GM12872 (cell line): Measurements from ENCODE around the gene ARHGEF28.

ENCODE experiments used
- CTCF ChIP-seq: IDR thresholded peaks from 3 replicates; pipeline ENCODE4 v1.5.1; 2011; ENCODE audit warnings: low read depth, mild to moderate bottlenecking, low read length, moderate library complexity; ENCODE audit not compliant: insufficient read depth

The ARHGEF28 gene

DNA sequence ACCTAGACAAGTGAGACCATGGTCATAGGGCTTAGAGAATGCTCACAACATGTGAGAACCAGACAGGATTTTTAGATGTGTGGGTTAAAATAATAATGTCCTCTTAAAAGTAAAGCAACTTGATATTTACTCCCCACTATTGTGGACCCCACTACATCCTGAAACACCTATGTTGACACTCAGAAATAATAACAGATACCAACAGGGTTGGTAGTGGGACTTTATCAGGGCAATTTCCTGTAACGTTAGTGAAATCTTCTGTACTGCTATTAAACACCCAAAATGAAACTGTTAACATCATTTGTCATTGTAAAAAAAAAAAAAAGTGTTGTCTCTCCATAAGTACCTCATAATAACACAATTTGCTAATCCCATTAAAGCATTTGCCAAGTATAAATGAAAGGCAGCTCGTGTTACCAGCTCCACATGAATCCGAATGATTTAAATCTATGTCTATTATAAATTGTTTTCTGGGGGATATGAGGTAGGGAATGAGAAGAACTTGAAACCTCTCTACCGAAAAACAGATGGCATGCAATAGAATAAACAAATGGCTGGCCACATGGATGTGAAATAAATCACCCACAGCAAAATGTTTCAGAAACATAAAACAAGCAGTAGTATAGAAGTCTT lies 285.9 kb downstream of the ARHGEF28 start:
- TF ChIP-seq CTCF = no peak

DNA sequence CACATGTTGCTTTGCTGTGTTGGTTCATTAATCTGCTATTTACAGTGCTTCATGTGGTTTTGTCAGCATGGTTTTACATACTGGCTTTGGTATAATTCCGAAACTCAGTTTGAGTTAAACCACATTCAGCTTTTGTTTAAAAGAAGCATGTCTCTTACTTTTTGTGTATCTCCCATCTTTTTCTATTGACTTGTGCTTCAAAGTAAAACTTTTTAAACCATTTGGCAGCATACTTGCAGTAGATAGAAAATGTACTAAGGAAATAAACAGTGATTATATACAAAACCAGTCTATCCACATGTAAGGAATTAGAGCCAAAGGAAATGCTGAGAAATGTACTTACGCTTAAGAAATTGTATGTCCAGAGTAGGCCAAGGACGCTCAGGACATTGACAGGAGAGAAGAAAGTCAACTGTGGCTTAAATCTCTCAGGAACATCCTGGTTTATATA lies 286.9 kb downstream of the ARHGEF28 start:
- no peak for TF ChIP-seq CTCF

GRCh38 chr5:73913971-73914370 lies 288.0 kb downstream of the ARHGEF28 start:
- TF ChIP-seq CTCF = no peak

GRCh38 chr5:73915345-73915744 lies 289.3 kb downstream of the ARHGEF28 start:
- no peak for TF ChIP-seq CTCF

- no peak for TF ChIP-seq CTCF
These were observed 291.4 kb downstream of the ARHGEF28 start for GRCh38 chr5:73917433-73917832.

DNA sequence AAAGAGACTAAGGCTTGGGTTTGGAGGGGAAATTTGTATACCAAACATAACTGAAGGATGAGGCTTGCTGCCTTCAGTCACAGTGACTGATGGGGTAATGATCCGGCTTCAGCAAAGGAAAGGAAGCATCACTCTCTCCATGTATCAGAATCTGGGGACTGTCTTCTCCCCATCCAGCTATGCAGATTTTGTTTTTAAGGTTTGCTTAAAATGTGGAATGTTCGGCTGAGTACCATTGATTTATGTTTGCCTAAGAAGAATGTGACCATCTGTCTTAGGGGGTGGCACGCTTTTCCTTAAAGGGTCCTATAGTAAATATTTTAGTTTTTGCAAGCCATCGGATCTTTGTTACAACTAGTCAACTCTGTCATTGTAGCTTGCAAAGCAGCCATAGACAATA lies 291.9 kb downstream of the ARHGEF28 start:
- no peak for TF ChIP-seq CTCF

GRCh38 chr5:73918791-73919221 lies 292.8 kb downstream of the ARHGEF28 start:
- no peak for TF ChIP-seq CTCF

DNA sequence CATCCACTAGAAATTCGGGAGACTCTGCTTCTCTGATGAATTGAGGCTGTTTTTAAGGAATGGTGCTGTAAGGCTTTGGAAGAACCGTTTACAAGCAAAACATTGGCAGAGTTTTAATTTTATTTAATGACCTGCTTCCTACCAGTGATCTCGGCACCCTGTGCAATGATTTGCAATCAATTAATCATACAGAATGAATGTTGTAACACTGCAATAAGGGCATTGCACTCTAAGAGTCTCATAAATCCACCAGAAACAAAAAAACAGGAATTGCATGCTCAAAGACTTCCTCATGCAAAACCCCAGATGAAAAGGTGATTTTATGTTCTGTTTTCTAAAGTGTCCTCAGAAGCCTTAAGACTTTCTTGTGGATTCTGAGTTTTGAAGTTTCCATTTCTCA lies 295.7 kb downstream of the ARHGEF28 start:
- TF ChIP-seq CTCF = no peak
